Dermis microvascular lymphatic vessel endothelial cell (primary cell): ENCODE results near the gene ZBTB1. TPM values are rescaled to one million over a fixed set of nuclear protein-coding genes. Genes with fewer than 3 reads are reported as not detected.

Experiments used
- DNase-seq, 2 donors: peaks; one replicate each; pipeline versions ENCODE4 v3.0.0 to v3.0.0-alpha.2; 2010; ENCODE audit warnings: low read depth in 2 of 2
- total RNA-seq: library from RNA; depleted of rRNA; stranded (reverse); fragments of >200 nt; gene quantifications from 2 replicates; pipeline ENCODE4 v1.2.1, GENCODE V29; 2014

Gene ZBTB1, protein sequence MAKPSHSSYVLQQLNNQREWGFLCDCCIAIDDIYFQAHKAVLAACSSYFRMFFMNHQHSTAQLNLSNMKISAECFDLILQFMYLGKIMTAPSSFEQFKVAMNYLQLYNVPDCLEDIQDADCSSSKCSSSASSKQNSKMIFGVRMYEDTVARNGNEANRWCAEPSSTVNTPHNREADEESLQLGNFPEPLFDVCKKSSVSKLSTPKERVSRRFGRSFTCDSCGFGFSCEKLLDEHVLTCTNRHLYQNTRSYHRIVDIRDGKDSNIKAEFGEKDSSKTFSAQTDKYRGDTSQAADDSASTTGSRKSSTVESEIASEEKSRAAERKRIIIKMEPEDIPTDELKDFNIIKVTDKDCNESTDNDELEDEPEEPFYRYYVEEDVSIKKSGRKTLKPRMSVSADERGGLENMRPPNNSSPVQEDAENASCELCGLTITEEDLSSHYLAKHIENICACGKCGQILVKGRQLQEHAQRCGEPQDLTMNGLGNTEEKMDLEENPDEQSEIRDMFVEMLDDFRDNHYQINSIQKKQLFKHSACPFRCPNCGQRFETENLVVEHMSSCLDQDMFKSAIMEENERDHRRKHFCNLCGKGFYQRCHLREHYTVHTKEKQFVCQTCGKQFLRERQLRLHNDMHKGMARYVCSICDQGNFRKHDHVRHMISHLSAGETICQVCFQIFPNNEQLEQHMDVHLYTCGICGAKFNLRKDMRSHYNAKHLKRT
- 33.4 and 40.8 TPM in 2 replicates for total RNA-seq

DNA sequence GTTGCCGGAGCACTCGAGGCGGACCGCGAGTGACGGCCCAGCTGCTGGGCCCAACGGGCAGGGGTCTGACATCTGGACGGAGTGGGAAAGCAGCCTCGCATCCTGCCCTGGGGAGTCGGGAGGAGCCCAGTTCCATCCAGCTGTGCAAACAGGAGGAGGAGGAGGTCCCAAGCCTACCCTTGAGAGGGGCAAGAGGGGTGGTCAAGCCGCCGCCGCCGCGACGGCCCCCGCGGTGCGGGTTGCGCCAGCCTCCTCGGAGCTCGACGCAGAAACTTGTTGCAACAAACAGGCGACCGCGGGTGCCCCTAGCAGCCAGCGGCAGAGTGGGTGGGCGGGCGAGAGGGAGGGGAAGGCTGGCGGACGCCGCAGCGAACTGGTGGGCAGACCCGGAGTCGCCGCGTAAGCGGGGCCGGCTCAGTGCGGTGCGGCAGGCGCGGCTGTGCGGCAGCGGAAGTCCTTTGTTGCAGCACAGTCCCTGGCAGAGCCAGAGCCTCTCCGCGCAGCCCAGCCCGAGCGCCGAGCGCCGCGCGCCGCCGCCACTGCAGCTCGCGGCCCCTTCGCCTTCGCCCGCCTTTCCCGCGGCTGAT is at the start of gene ZBTB1:
Gene ZBTB1 (plus strand): TSS at position 461 of the 587 bp plus-strand sequence. CDS start 16,735 bp downstream, outside the sequence.
- DNase-seq = peak; percentile 76 to 92

- no peak for DNase-seq
Observed at GRCh38 chr14:64459405-64460136, 45.0 kb upstream of the ZBTB1 start.

DNA sequence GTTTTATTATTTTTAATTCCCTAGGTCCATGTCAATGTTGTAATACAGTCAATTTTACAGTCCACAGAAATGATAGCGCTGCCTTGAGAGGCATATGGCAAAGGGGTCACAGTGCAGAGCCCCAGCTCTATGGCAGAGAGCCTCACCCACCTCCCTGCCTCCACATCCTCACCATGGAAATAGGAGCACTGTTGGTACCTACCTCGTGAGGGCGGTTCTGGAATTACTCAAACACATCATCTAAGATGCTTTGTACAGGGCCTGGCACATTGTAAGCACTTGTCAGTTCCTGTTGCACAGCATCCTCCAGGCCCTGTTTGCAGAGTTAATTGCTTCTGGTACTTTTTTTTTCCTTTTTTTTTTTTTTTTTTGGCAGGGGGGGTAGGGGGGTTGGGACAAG is 43.3 kb upstream of the ZBTB1 start:
- DNase-seq = no peak

DNA sequence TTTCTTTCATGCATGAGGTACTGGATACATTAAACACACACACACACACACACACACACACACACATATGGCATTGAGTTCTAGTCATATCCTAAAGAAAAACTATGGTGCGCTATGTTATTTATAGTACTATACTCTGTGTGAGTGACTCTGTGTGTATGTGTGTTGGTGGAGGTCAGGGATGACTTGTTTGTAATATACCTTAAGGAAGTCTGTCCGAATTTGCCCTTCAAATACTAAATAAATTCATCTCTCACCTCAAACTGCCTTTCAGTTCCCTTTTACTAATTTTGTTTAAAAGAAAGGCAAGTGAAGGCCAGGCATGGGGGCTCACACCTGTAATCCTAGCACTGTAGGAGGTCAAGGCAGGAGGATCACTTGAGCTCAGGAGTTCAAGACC is 41.4 kb upstream of the ZBTB1 start:
- no peak for DNase-seq

- no peak for DNase-seq
Observed at GRCh38 chr14:64463873-64464272, 40.7 kb upstream of the ZBTB1 start.

- DNase-seq = no peak
Observed at GRCh38 chr14:64464651-64465050, 39.9 kb upstream of the ZBTB1 start.

- peak in 1 of 2 donors; percentile 72 for DNase-seq
Observed at GRCh38 chr14:64465191-64465822, 39.3 kb upstream of the ZBTB1 start, which contains the start of gene AKAP5. TSS of gene AKAP5 (plus strand) at chr14:64465499. CDS start at chr14:64468395, 2,896 bp downstream.

DNA sequence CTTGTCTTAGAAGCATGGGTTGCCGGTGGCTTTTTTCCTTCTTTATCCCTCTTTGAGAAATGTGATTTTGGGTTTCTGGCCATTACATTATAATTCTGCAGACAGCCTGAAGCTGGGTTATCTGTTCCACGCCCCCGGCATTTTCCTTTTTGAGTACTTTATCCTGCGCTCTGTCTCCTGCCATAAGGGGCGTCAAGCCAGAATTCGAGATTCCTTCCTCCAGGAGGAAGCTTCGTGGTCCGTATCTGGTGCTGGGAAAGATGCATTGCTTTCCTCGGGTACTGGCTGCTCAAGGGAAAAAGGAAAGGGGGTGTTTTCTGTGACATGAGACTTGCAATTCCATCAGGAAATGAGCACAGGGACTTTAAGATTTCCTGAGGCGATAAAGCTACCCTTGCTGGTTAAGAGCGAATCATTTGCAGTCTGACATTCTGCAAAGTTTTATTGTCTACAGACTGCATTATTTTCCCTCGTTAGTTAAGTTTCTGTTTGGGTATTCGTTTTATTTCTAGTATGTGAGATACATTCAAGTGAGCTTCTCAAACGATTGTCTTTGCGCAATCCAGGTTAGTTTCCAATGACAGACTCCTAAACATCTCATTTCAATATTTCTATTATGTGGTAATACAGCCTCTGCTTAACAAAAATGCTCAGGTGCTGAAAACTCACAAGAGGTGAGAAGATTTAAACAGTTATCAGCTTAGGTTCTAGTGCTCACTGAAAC is 38.6 kb upstream of the ZBTB1 start:
- peak in 1 of 2 donors; percentile 26 for DNase-seq

DNA sequence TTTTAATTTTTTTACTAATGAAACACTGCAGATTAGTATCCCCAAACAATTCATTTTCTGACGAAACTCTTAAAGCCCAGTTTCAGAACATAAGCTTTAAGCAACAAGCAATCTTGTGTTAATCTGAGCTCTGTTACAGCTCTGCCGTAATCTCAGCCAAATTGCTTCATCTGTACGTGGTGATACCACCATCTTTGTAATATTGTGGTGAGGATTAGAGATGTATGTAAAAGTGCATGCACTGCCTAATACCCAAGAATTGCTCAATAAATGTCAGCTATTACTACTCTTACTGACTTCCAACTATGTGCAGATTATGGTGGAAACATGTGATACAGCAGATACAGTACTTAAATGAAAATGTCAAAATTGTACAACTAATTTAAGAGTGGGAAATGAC is 37.5 kb upstream of the ZBTB1 start:
- no peak for DNase-seq

DNA sequence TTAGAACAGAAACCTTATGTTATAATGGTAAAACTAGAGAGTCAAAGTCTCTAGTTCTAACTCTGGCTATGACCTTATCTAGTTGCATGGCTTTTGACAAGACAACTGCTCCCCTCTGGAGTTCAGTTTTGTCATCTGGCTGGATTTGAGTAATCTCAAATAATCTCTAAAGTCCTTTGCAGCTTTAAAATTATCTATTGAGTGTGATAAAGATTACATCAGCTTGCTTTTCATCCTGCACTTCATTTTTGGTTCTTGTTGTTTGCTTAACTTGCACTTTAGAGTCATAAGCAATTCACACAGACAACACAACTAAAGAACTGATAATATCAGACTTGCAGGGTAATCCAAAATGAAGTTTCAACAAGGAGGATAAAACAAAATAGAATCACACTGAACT is 37.0 kb upstream of the ZBTB1 start:
- no peak for DNase-seq

- DNase-seq = no peak
Observed at GRCh38 chr14:64468451-64468850, 36.1 kb upstream of the ZBTB1 start.

- no peak for DNase-seq
Observed at GRCh38 chr14:64474041-64474440, 30.5 kb upstream of the ZBTB1 start.

- DNase-seq = no peak
Observed at GRCh38 chr14:64474698-64475097, 29.9 kb upstream of the ZBTB1 start.

DNA sequence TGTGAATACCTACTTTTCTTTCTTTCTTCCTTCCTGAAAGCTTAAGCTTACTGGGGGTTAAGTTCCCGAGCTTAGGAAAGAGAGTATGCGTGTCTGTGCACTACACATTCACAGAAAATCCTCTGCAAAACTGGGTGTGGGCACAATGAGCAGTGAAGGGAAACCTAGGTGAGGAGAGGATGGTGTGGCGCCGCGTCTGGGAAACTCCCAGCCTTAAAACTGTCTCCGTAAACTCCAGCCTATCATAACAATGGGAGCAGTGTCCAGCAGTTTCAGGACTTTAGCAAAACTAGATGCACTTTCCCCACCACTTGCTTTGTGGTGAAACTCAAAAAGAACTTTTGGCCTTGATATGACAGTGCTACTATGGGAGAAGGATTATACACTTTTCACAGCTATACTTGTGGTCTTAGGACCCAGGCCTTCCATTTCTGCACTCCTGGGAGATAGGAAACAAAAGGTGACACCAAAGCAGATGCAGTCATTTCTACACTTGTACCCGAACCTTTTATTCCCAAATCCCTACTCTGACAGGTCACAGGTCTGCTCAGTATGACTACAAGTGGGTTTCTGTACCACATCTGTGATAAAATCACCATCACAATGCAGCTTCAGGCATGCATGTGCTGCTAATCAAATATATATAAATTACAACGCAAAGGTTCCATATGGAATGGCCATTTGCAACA is 28.8 kb upstream of the ZBTB1 start:
- DNase-seq = no peak

GRCh38 chr14:64476438-64476837 is 28.1 kb upstream of the ZBTB1 start:
- no peak for DNase-seq

DNA sequence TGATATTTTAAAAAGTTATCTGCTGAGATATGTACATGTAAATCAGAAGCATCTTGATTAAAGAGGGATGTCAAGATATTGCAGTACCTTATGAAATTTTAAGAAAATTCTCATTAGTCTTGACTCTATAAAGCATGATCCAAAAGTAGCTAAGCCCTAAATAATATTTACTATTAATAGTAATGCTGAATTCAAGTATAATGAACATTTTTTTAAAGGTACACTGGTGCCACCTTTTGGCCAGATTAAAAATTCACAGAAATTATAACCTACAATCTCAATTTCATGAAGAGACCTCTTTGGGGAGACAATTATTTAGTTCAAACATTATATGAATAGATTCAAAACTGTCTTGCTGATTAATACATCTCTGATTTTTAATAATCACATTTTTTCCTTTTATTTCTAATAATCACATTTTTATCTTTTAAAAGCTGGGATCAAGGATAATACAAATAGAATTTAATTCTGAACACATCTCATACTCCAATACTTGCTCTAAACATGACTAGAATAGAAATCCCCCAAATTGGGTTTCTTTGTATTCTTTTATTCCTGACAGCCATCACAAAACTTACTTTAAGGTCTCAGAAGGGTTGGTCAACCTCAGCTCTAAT is 25.8 kb upstream of the ZBTB1 start:
- DNase-seq = peak in 1 of 2 donors; percentile 38

GRCh38 chr14:64488590-64489099 is 15.9 kb upstream of the ZBTB1 start:
- DNase-seq = no peak

DNA sequence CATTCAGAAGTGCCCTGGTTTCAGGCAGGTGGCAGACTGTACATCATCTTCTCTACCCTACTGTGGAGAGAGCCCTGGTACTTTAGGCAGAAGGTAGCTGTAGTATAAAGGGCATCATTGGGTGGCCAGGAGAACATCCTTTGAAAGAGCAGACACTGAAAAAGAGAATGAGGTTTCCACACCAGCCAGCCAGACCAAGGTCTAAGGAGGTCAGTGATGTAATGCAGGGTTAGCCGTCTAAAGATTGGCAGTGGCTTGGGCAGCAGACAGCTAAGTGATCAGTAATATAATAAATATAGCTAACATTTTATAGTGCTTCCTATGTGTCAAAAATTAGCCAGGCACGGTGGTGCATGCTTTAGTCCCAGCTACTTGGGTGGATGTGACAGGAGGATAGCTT is 12.9 kb upstream of the ZBTB1 start:
- no peak for DNase-seq

GRCh38 chr14:64493455-64493854 is 11.1 kb upstream of the ZBTB1 start:
- DNase-seq = no peak
